Measurements from ENCODE around the gene MAPK8IP2. TPM values are rescaled to one million over a fixed set of nuclear protein-coding genes. Genes with fewer than 3 reads are reported as not detected.

MAPK8IP2 gene
- total and polyA plus RNA-seq, 2 donors (not counting 1 experiment from before 2014, with no cell fraction given), result 0.10 to 0.17 TPM

DNA sequence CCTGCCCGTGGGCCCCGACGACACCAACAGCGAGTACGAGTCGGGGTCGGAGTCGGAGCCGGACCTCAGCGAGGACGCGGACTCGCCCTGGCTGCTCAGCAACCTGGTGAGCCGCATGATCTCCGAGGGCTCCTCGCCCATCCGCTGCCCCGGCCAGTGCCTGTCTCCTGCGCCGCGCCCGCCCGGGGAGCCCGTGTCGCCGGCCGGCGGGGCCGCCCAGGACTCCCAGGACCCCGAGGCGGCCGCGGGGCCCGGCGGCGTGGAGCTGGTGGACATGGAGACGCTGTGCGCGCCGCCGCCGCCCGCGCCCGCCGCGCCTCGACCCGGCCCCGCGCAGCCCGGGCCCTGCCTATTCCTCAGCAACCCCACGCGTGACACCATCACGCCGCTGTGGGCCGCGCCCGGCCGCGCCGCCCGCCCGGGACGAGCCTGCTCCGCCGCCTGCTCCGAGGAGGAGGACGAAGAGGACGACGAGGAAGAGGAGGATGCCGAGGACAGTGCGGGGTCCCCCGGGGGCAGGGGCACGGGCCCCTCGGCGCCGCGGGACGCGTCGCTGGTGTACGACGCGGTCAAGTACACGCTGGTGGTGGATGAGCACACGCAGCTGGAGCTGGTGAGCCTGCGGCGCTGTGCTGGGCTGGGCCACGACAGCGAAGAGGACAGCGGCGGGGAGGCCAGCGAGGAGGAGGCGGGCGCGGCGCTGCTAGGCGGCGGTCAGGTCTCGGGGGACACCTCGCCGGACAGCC is 3.8 kb downstream of the MAPK8IP2 start:
- Histone ChIP-seq H3K79me2 (ENCODE audit: control insufficient read depth, insufficient read depth, low read length) (no peaks in the 10 kb centered on the region), H3K9me3 (ENCODE audit: control insufficient read depth, insufficient read depth, low read depth, low read length) (no peaks in the 10 kb centered on the region), H3K27me3 (ENCODE audit: control insufficient read depth, insufficient read depth, low read length) (peaks cover 25% of the 10 kb centered on the region), H3K4me1 (ENCODE audit: control insufficient read depth, extremely low read depth, insufficient read depth, low read length) (no peaks in the 10 kb centered on the region), H2AFZ (ENCODE audit: low read length) (no peak overlapping the region), H3K4me2 (ENCODE audit: extremely low read depth, insufficient read depth, low read length) (no peak overlapping the region), H3K9ac (ENCODE audit: insufficient read depth, low read length) (no peak overlapping the region), H3K27ac (ENCODE audit: insufficient read depth, low read length) (no peak overlapping the region), H3K4me3 (replicated peaks in 1 of 4; ENCODE audit: control extremely low read depth in 1 of 4, insufficient read depth in 1 of 4, low read depth in 3 of 4, low read length in 4 of 4) (no peak overlapping the region), H3K36me3 (ENCODE audit: control insufficient read depth, insufficient read depth, low read length) (no peaks in the 10 kb centered on the region), H4K20me1 (ENCODE audit: control insufficient read depth, extremely low read depth, insufficient read depth, low read length) (no peaks in the 10 kb centered on the region)
- TF ChIP-seq, protein P1, sequence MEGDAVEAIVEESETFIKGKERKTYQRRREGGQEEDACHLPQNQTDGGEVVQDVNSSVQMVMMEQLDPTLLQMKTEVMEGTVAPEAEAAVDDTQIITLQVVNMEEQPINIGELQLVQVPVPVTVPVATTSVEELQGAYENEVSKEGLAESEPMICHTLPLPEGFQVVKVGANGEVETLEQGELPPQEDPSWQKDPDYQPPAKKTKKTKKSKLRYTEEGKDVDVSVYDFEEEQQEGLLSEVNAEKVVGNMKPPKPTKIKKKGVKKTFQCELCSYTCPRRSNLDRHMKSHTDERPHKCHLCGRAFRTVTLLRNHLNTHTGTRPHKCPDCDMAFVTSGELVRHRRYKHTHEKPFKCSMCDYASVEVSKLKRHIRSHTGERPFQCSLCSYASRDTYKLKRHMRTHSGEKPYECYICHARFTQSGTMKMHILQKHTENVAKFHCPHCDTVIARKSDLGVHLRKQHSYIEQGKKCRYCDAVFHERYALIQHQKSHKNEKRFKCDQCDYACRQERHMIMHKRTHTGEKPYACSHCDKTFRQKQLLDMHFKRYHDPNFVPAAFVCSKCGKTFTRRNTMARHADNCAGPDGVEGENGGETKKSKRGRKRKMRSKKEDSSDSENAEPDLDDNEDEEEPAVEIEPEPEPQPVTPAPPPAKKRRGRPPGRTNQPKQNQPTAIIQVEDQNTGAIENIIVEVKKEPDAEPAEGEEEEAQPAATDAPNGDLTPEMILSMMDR (conservative IDR thresholded peaks at IDR 0.05 in 1 of 2, IDR thresholded peaks at IDR 0.05 in 1 of 2; ENCODE audit: low read depth in 1 of 2, low read length in 2 of 2), result no peak
- no peak for TF ChIP-seq EZH2 (IDR thresholded peaks at IDR 0.05; ENCODE audit: low read length, missing control alignments)
- no peak for DNase-seq (ENCODE audit: low read depth in 2 of 2)

GRCh38 chr22:50605002-50605612 is 4.5 kb downstream of the MAPK8IP2 start:
- no peak for DNase-seq (ENCODE audit: low read depth in 2 of 2)

DNA sequence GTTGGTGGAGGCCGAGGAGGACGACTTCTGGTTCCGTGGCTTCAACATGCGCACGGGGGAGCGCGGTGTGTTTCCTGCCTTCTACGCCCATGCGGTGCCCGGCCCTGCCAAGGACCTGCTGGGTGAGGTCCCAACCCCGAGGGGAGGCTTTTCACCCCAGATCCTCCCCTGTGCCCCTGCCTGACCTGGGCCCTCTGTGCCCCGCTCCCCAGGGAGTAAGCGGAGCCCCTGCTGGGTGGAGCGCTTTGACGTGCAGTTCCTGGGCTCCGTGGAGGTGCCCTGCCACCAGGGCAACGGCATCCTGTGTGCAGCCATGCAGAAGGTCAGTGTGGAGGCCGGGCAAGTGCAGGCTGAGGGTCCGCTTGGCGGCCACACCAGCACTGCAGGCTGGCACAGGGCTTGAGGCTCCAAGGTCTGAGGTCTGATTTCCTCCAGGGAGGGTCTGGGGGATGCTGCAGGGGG is 5.1 kb downstream of the MAPK8IP2 start:
- Histone ChIP-seq H3K9ac (ENCODE audit: insufficient read depth, low read length) (no peak overlapping the region), H3K9me3 (ENCODE audit: control insufficient read depth, insufficient read depth, low read depth, low read length) (no peaks in the 10 kb centered on the region), H2AFZ (ENCODE audit: low read length) (no peak overlapping the region), H3K36me3 (ENCODE audit: control insufficient read depth, insufficient read depth, low read length) (no peaks in the 10 kb centered on the region), H4K20me1 (ENCODE audit: control insufficient read depth, extremely low read depth, insufficient read depth, low read length) (no peaks in the 10 kb centered on the region), H3K27me3 (ENCODE audit: control insufficient read depth, insufficient read depth, low read length) (peaks cover 21% of the 10 kb centered on the region), H3K4me1 (ENCODE audit: control insufficient read depth, extremely low read depth, insufficient read depth, low read length) (no peaks in the 10 kb centered on the region), H3K4me2 (ENCODE audit: extremely low read depth, insufficient read depth, low read length) (no peak overlapping the region), H3K79me2 (ENCODE audit: control insufficient read depth, insufficient read depth, low read length) (no peaks in the 10 kb centered on the region), H3K4me3 (replicated peaks in 1 of 4; ENCODE audit: control extremely low read depth in 1 of 4, insufficient read depth in 1 of 4, low read depth in 3 of 4, low read length in 4 of 4) (no peak overlapping the region), H3K27ac (ENCODE audit: insufficient read depth, low read length) (no peak overlapping the region)
- TF ChIP-seq, protein P1 (conservative IDR thresholded peaks at IDR 0.05 in 1 of 2, IDR thresholded peaks at IDR 0.05 in 1 of 2; ENCODE audit: low read depth in 1 of 2, low read length in 2 of 2), result no peak
- no peak for TF ChIP-seq EZH2 (IDR thresholded peaks at IDR 0.05; ENCODE audit: low read length, missing control alignments)
- no peak for DNase-seq (ENCODE audit: low read depth in 2 of 2)

More at GRCh38 chr22:50605002-50605612, 4.5 kb downstream of the MAPK8IP2 start:
- no peaks in the 10 kb centered on the region for H3K36me3 ChIP-seq (ENCODE audit: control insufficient read depth, insufficient read depth, low read length)
- H3K9me3 ChIP-seq (ENCODE audit: control insufficient read depth, insufficient read depth, low read depth, low read length), result no peaks in the 10 kb centered on the region
- peaks cover 21% of the 10 kb centered on the region for H3K27me3 ChIP-seq (ENCODE audit: control insufficient read depth, insufficient read depth, low read length)
- H2AFZ ChIP-seq (ENCODE audit: low read length), result no peak overlapping the region
- TF ChIP-seq, protein P1 (conservative IDR thresholded peaks at IDR 0.05 in 1 of 2, IDR thresholded peaks at IDR 0.05 in 1 of 2; ENCODE audit: low read depth in 1 of 2, low read length in 2 of 2), result no peak
- TF ChIP-seq EZH2 (IDR thresholded peaks at IDR 0.05; ENCODE audit: low read length, missing control alignments), result no peak
- no peak overlapping the region for H3K4me3 ChIP-seq (replicated peaks in 1 of 4; ENCODE audit: control extremely low read depth in 1 of 4, insufficient read depth in 1 of 4, low read depth in 3 of 4, low read length in 4 of 4)
- no peaks in the 10 kb centered on the region for H3K4me1 ChIP-seq (ENCODE audit: control insufficient read depth, extremely low read depth, insufficient read depth, low read length)
- no peaks in the 10 kb centered on the region for H4K20me1 ChIP-seq (ENCODE audit: control insufficient read depth, extremely low read depth, insufficient read depth, low read length)
- no peaks in the 10 kb centered on the region for H3K79me2 ChIP-seq (ENCODE audit: control insufficient read depth, insufficient read depth, low read length)
- H3K27ac ChIP-seq (ENCODE audit: insufficient read depth, low read length), result no peak overlapping the region
- H3K4me2 ChIP-seq (ENCODE audit: extremely low read depth, insufficient read depth, low read length), result no peak overlapping the region
- H3K9ac ChIP-seq (ENCODE audit: insufficient read depth, low read length), result no peak overlapping the region
